Common myeloid progenitor, CD34-positive (primary cell): Measurements from ENCODE around the gene POMP.
"Not testable (repeated sequence)": the region's sequence is repeated elsewhere in the genome, so short reads cannot be mapped to it uniquely, and the experiment has no call there.

Experiments
- CTCF ChIA-PET: fragments of 350-600 bp; sonication (Branson Sonifier 250); formaldehyde crosslinking; loops from one replicate; lab custom pipeline; 2021; ENCODE audit warnings: antibody characterized with exemption; lab: Charles Lee
- POLR2A ChIA-PET: fragments of 350-600 bp; sonication (Branson Sonifier 250); formaldehyde crosslinking; loops from one replicate; lab custom pipeline; 2021; ENCODE audit warnings: antibody characterized with exemption; lab: Charles Lee
- DNase-seq, 3 donors: peaks; one replicate each; pipeline versions ENCODE4 v3.0.0 to v3.0.0-alpha.2; 2013
- H3K27ac ChIP-seq, 2 experiments: 1 replicate in 1 of 2; 2 replicates in 1 of 2; pipeline ENCODE4 v1.7.0; 2013; ENCODE audit warnings: inconsistent platforms in 2 of 2, low read length in 2 of 2, mild to moderate bottlenecking in 2 of 2, low read depth in 1 of 2, moderate library complexity in 1 of 2; ENCODE audit not compliant: severe bottlenecking in 2 of 2, insufficient read depth in 1 of 2, poor library complexity in 1 of 2
- H3K27me3 ChIP-seq, 5 experiments: replicated peaks in 2 of 5; 1 replicate in 3 of 5; 2 replicates in 2 of 5; pipeline versions ENCODE4 v1.6.1 to v1.7.0; 2013; ENCODE audit warnings: low read length in 4 of 5, mild to moderate bottlenecking in 2 of 5, moderate library complexity in 2 of 5, inconsistent platforms in 1 of 5; ENCODE audit not compliant: insufficient read depth in 5 of 5, control insufficient read depth in 4 of 5
- H3K36me3 ChIP-seq, 4 experiments: 1 replicate in 2 of 4; 2 replicates in 2 of 4; pipeline versions ENCODE4 v1.6.1 to v1.7.0; 2013; ENCODE audit warnings: low read length in 3 of 4, control low read depth in 1 of 4, mild to moderate bottlenecking in 1 of 4; ENCODE audit not compliant: control insufficient read depth in 4 of 4, insufficient read depth in 4 of 4
- H3K4me1 ChIP-seq, 4 experiments: 1 replicate in 3 of 4; 2 replicates in 1 of 4; pipeline versions ENCODE4 v1.6.1 to v1.7.1; 2013; ENCODE audit warnings: low read length in 3 of 4, mild to moderate bottlenecking in 3 of 4, control low read depth in 1 of 4, inconsistent platforms in 1 of 4, moderate library complexity in 1 of 4; ENCODE audit not compliant: control insufficient read depth in 4 of 4, insufficient read depth in 4 of 4; ENCODE audit errors: control extremely low read depth in 1 of 4
- H3K4me3 ChIP-seq, 7 experiments: 1 replicate in 4 of 7; 2 replicates in 3 of 7; pipeline versions ENCODE4 v1.5.1 to v1.7.0; 2013; ENCODE audit warnings: mild to moderate bottlenecking in 7 of 7, low read length in 6 of 7, moderate library complexity in 6 of 7, inconsistent platforms in 2 of 7, low read depth in 2 of 7, control low read depth in 1 of 7; ENCODE audit not compliant: insufficient read depth in 4 of 7, control insufficient read depth in 1 of 7; ENCODE audit errors: extremely low read depth in 1 of 7
- H3K9me3 ChIP-seq, 5 experiments: 1 replicate in 4 of 5; 2 replicates in 1 of 5; pipeline versions ENCODE4 v1.6.1 to v1.7.1; 2013; ENCODE audit warnings: low read length in 4 of 5, mild to moderate bottlenecking in 2 of 5, inconsistent platforms in 1 of 5, low read depth in 1 of 5, moderate library complexity in 1 of 5; ENCODE audit not compliant: control insufficient read depth in 4 of 5, insufficient read depth in 2 of 5; ENCODE audit errors: control extremely low read depth in 1 of 5
- WGBS: methylation state at CpG from one replicate; pipeline ENCODE4 v1.1.5; 2013; ENCODE audit not compliant: insufficient coverage; 5-methylcytosine and 5-hydroxymethylcytosine counted together

The POMP gene

DNA sequence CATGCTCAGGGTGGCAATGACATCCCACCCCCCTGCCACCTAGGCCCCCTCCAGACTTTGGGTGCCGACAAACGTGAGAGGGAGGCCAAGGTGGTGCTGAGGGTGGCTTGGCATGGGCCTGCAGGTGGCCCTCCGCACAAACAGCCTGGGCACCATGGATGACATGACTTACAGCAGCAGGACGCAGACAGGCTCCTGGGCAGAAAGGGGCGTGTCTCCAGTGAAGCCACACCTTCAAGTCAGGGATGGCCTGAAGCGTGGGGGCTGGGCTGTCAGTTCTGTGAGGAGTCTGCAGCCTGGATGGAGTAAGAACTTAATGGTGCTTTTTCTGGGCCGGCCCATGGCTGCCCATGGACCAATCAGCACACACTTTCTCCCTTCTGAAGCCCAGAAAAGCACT, 25.3 kb downstream of the POMP start:
- POLR2A ChIA-PET: no interaction called here
- H3K36me3 ChIP-seq: peaks cover 0 to 2% (median under 1%) of the 10 kb centered on the region in 4 experiments
- CTCF ChIA-PET: no interaction called here
- no peaks in the 10 kb centered on the region for H3K27me3 ChIP-seq
- 95% methylated on average over 6 of the region's 7 CpGs for WGBS
- peaks cover 0 to 3% (median 0%) of the 10 kb centered on the region in 5 experiments for H3K9me3 ChIP-seq
- no peak overlapping the region for H3K4me3 ChIP-seq
- H3K27ac ChIP-seq: no peak overlapping the region
- no peaks in the 10 kb centered on the region for H3K4me1 ChIP-seq
- DNase-seq: no peak

DNA sequence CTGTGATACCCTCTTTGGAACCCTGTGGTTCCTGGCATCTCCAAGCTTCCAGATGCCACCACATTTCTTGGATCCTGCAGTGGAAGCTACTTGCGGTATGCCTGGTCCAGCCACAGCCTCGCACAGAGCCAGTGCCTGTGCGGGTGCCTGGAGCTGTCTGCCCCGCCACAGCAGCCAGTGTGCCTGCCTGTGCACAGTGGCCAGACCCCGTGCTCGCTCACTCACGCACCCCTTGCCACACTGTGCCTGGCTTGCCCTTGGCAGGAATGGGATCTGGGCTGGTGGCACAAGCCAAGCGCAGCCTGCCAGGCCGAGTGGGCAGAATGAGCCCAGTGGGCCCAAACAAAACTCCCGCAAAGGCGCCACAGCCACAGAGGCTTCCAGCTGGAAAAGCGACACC, 26.2 kb downstream of the POMP start:
- no peak for DNase-seq
- CTCF ChIA-PET: no interaction called here
- POLR2A ChIA-PET: no interaction called here
- Histone ChIP-seq H3K9me3 (peaks cover 0 to 3% (median 0%) of the 10 kb centered on the region in 5 experiments), H3K27me3 (no peaks in the 10 kb centered on the region), H3K27ac (no peak overlapping the region), H3K36me3 (peaks cover 0 to 2% (median 0%) of the 10 kb centered on the region in 4 experiments), H3K4me3 (no peak overlapping the region), H3K4me1 (no peaks in the 10 kb centered on the region)
- 89% methylated on average over 12 of the region's 12 CpGs for WGBS

DNA sequence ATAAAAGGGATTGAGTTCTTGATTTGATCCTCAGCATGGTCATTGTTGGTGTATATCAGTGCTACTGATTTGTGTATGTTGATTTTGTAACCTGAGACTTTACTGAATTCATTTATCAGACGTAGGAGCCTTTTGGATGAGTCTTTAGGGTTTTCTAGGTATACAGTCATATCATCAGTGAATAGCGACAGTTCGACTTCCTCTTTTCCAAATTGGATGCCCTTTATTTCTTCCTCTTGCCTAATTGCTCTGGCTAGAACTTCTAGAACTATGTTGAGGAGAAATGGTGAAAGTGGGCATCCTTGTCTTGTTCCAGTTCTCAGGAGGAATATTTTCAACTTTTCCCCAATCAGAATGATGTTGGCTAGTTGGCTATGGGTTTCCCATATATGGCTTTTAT, 27.0 kb downstream of the POMP start:
- H3K9me3 ChIP-seq: peaks cover 0 to 3% (median 0%) of the 10 kb centered on the region in 5 experiments
- ChIA-PET POLR2A (no interaction called here), CTCF (no interaction called here)
- H3K36me3 ChIP-seq: no peaks in the 10 kb centered on the region
- WGBS: 94% methylated on average over 3 of the region's 3 CpGs
- H3K4me1 ChIP-seq: no peaks in the 10 kb centered on the region
- no peak overlapping the region for H3K27ac ChIP-seq
- H3K27me3 ChIP-seq: no peaks in the 10 kb centered on the region
- no peak overlapping the region for H3K4me3 ChIP-seq
- no peak for DNase-seq

DNA sequence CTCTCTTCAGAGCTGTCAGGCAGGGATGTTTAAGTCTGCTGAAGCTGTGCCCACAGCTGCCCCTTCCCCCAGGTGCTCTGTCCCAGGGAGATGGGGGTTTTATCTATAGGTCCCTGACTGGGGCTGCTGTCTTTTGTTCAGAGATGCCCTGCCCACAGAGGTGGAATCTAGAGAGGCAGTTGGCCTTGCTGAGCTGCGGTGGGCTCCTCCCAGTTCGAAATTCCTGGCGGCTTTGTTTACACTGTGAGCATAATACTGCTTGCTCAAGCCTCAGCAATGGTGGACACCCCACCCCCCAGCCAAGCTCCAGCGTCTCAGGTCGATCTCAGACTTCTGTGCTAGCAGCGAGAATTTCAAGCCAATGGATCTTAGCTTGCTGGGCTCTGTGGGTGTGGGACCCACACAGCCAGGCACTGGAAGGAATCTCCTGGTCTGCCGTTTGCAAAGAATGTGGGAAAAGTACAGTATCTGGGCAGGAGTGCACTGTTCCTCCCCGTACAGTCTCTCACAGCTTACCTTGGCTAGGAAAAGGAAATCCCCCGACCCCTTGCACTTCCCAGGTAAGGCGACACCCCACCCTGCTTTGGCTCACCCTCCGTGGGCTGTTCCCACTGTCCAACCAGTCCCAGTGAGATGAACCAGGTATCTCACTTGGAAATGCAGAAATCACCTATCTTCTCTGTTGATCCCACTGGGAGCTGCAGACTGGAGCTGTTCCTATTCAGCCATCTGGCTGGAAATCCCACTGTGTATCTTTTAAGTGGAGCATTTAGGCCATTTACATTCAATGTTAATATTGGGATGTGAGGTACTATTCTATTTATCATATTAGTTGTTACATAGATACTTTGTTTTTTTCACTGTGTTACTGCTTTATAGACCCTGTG, 34.9 kb downstream of the POMP start:
- H3K27ac ChIP-seq, H3K4me3 ChIP-seq, H3K4me1 ChIP-seq, H3K36me3 ChIP-seq, H3K9me3 ChIP-seq, DNase-seq, H3K27me3 ChIP-seq: not testable (repeated sequence)
- WGBS: 87% methylated on average over 9 of the region's 11 CpGs
- CTCF ChIA-PET: interaction anchor here (0.6 kb wide), 2 partner anchors 18 to 1704 kb away, joined by 3 read pairs; no protein-coding TSS in a partner anchor
- POLR2A ChIA-PET: interaction anchor here (0.7 kb wide), 1 partner anchor 718 kb away, joined by 4 read pairs; no protein-coding TSS in a partner anchor

DNA sequence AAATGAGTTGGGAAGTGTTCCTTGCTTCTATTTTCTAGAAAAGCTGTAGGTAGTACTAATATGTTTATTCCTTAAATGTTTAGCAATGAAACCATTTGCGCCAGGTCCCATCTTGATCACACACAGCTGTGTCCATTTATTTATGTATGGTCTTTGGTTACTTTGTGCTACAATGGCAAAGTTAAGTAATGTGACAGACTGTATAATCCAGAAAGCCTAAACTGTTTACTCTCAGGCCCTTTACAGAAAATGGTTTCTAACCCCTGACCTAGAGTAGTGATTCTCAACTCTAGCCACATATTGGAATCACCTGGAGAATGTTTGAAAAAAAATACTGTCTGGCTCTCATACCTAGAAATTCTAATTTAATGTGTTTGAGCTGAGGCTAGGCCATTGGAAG, 38.5 kb downstream of the POMP start:
- DNase-seq: no peak
- no CpG with 5 or more reads among the region's 1 CpG for WGBS
- no peak overlapping the region for H3K27ac ChIP-seq
- peaks cover 0 to under 1% (median 0%) of the 10 kb centered on the region in 5 experiments for H3K9me3 ChIP-seq
- H3K27me3 ChIP-seq: no peaks in the 10 kb centered on the region
- ChIA-PET CTCF (interaction anchor here (1.2 kb wide), 1 partner anchor 42 kb away, joined by 3 read pairs; no protein-coding TSS in a partner anchor), POLR2A (no interaction called here)
- H3K4me1 ChIP-seq: no peaks in the 10 kb centered on the region
- no peak overlapping the region for H3K4me3 ChIP-seq
- peaks cover 7 to 32% (median 12%) of the 10 kb centered on the region in 4 experiments for H3K36me3 ChIP-seq

DNA sequence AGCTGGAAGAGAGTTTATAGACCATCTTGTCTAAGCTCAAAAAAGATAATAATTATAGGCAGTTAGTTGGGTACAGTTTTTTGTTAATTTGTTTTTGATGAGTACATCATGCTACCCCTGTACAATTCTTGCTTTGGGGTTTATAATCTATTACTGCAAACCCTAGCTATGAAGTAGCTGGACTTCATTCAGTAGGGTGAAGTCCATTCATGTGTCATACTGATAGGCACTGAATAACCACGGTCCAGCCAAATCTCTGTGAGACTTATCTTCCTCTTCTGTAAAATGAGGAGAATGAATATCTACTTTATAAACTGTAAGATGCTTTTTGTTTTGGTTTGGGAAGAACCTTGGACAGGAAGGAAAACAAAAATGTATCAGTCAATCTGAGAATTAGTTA, 40.3 kb downstream of the POMP start:
- ChIA-PET CTCF (no interaction called here), POLR2A (interaction anchor here (0.7 kb wide), 1 partner anchor 361 kb away, joined by 3 read pairs; no protein-coding TSS in a partner anchor)
- WGBS: 100% methylated on average over 1 of the region's 1 CpG
- Histone ChIP-seq H3K9me3 (no peaks in the 10 kb centered on the region), H3K27ac (no peak overlapping the region), H3K4me1 (no peaks in the 10 kb centered on the region), H3K4me3 (no peak overlapping the region), H3K36me3 (peaks cover 7 to 35% (median 13%) of the 10 kb centered on the region in 4 experiments), H3K27me3 (no peaks in the 10 kb centered on the region)
- DNase-seq: no peak

DNA sequence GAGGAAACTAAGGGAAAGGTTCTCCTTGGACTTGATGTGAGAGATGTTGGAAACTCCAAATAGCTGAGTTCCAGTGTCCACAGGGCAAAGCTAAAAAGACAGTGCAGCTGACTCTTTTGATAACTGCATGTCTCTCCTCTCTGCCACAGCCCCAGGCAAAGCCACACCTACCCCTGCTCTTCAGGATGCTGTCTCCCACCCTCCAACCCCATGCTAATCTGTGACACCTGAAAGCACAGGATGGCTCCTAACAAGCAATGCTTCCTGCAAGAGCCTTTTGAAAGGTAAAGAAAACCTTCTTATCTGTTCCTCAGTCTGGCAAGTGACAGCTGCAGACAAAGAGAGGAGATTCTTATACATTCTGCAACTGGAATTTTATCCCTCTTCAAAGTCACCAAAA, 45.4 kb downstream of the POMP start:
- Histone ChIP-seq H3K27me3 (no peaks in the 10 kb centered on the region), H3K36me3 (peaks cover 7 to 24% (median 13%) of the 10 kb centered on the region in 4 experiments), H3K4me1 (peaks cover 0 to 11% (median 7%) of the 10 kb centered on the region in 4 experiments), H3K27ac (no peak overlapping the region), H3K4me3 (no peak overlapping the region), H3K9me3 (no peaks in the 10 kb centered on the region)
- POLR2A ChIA-PET: no interaction called here
- CTCF ChIA-PET: no interaction called here
- no peak for DNase-seq
